ENCODE data around the gene NUDT22. TPM values are rescaled to one million over a fixed set of nuclear protein-coding genes. Genes with fewer than 3 reads are reported as not detected.
A peak's percentile ranks its signal among the peaks of the same experiment; 100 is the strongest.

NUDT22 gene
- total RNA-seq, 2 experiments from 2014 or later = 86.7 to 91.6 TPM

DNA sequence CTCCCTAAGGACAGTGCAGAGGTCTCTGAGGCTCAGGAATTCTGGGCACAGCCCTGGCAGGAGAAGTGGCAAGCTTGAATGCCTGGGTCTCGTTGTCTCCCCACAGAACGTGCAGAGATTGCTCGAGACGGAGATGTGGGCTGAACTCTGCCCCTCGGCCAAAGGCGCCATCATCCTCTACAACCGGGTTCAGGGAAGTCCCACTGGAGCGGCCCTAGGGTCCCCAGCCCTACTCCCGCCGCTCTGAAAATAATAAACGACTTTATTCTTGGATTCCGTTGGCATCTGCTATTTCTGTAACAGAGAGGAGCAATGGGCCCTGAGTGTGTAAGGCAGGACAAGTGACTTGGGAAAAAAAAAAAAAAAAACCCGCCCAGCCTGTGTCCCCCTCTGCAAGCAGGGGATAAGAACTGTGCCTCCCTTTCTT, 3.7 kb downstream of the NUDT22 start:
- DNase-seq (no peak), ATAC-seq (no peak)
- ChIA-PET CTCF (interaction anchor here (0.8 to 5.9 kb wide), 5 partner anchors 14 to 75 kb away, joined by 3 to 40 read pairs (median 6); partner anchors contain the start of genes CATSPERZ and FERMT3), POLR2A (interaction anchor here (0.6 to 2.7 kb wide), 6 partner anchors 10 to 1638 kb away, joined by 3 to 14 read pairs (median 4); partner anchors contain the start of genes FERMT3, FKBP2 and TUT1)
- peak overlapping the region; percentile 87 for H3K4me3 Mint-ChIP-seq
- peaks cover 21% of the 10 kb centered on the region for H3K36me3 Mint-ChIP-seq (ENCODE audit: low read depth)
- no peaks in the 10 kb centered on the region for H3K27me3 Mint-ChIP-seq (ENCODE audit: low read depth)
- peaks cover 60% of the 10 kb centered on the region for H3K4me1 Mint-ChIP-seq (ENCODE audit: low read depth)
- no peaks in the 10 kb centered on the region for H3K9me3 Mint-ChIP-seq (ENCODE audit: insufficient read depth)
- peak overlapping the region; percentile 91 for H3K27ac Mint-ChIP-seq

DNA sequence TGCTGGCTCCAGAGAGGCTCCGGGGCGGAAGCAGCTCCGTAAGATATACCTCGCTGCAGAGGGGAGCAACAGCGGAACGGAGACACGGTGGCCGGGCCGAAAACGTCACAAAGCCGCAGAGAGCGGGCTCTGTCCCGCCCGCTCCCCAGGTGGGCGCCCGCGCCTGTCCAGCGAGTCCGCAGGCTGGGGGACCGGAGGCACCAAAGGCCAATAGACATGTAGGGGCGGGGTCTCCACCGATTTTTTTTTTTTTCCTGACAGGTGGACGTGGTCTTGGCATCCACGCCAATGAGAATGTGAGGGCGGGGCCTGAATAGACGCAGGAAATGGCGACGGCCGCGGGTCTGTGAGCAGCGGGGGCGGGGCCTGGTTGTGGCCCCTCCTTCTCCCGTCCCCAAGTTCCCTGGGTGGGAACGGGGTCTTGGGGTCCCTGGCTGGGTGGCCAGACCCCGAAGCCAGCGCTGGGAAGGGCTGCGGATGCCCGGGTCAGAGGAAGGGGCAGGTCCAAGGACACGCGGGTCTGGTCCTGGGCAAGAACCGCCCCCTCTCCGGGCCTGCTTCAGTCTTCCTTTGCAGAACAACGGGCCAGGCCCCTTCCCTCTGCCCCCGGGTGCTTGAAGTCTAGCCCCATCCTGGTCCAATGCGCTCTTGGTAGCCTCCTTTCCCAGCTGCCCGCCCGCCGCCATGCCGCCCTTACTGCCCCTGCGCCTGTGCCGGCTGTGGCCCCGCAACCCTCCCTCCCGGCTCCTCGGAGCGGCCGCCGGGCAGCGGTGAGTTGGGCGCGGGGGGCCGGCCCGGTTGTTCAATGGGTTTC, 4.3 kb downstream of the NUDT22 start, which contains the start of gene DNAJC4:
TSS of gene DNAJC4 (plus strand) at position 378 of the 814 bp plus-strand sequence. CDS start at position 685, 307 bp downstream.
- Mint-ChIP-seq H3K4me1 (ENCODE audit: low read depth) (peaks cover 59% of the 10 kb centered on the region), H3K4me3 (peak within 1 kb of the TSS; percentile 87), H3K27me3 (ENCODE audit: low read depth) (no peaks in the 10 kb centered on the region), H3K9me3 (ENCODE audit: insufficient read depth) (no peaks in the 10 kb centered on the region), H3K27ac (peak within 1 kb of the TSS; percentile 91), H3K36me3 (ENCODE audit: low read depth) (peaks cover 24% of the 10 kb centered on the region)
- ChIA-PET POLR2A (interaction anchor here (0.6 to 2.7 kb wide), 6 partner anchors 10 to 1639 kb away, joined by 3 to 14 read pairs (median 4); partner anchors contain the start of genes FERMT3, FKBP2 and TUT1), CTCF (interaction anchor here (0.8 to 5.9 kb wide), 6 partner anchors 10 to 74 kb away, joined by 3 to 40 read pairs (median 5); partner anchors contain the start of genes CATSPERZ and FERMT3)
- ATAC-seq (peak; percentile 52), DNase-seq (peak; percentile 94)

DNA sequence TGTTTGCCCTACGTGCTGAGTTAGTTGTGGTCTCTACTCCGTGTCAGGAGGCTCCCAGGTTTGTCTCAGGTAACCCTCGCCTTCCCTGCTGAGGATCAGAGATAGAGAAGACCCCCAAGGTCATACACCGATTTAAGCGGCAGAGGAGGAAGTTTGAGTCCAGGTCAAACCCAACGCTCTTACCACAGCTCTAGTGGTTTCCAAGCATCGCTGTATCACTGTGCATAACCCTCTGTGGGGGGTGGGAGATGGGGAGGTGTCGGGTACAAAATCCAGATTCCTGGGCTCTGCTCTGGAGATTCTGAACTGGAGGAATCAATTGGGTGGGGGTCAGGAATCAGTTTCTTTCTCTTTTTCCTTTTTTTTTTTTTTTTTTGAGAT, 4.9 kb downstream of the NUDT22 start:
- Mint-ChIP-seq H3K4me3 (peak overlapping the region; percentile 87), H3K27me3 (ENCODE audit: low read depth) (no peaks in the 10 kb centered on the region), H3K4me1 (ENCODE audit: low read depth) (peaks cover 63% of the 10 kb centered on the region), H3K9me3 (ENCODE audit: insufficient read depth) (no peaks in the 10 kb centered on the region), H3K27ac (peak overlapping the region; percentile 91), H3K36me3 (ENCODE audit: low read depth) (peaks cover 26% of the 10 kb centered on the region)
- ATAC-seq = no peak
- ChIA-PET POLR2A (interaction anchor here (1.0 to 2.7 kb wide), 3 partner anchors 9 to 24 kb away, joined by 3 to 14 read pairs (median 4); partner anchors contain the start of genes FERMT3 and FKBP2), CTCF (interaction anchor here (1.0 to 5.9 kb wide), 7 partner anchors 9 to 74 kb away, joined by 3 to 40 read pairs (median 3); partner anchors contain the start of genes FERMT3 and FKBP2)
- DNase-seq = no peak

DNA sequence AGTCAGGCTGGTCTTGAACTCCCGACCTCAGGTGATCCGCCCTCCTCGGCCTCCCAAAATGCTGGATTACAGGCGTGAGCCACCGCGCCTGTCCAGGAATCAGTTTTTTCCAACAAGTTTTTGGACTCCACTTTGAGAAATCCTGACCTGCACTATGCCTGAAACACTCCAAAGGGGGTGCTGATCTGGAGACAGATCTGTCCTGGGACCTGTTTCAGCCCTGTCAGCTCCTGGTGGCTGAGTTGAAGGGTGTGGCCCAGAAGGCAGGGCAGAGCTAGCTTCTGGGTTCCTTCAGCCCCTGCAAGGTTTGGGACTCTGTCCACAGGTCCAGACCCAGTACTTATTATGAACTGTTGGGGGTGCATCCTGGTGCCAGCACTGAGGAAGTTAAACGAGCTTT, 5.5 kb downstream of the NUDT22 start:
- no peaks in the 10 kb centered on the region for H3K9me3 Mint-ChIP-seq (ENCODE audit: insufficient read depth)
- DNase-seq (no peak), ATAC-seq (no peak)
- H3K4me3 Mint-ChIP-seq = peak overlapping the region; percentile 87
- ChIA-PET POLR2A (interaction anchor here (1.0 to 2.7 kb wide), 3 partner anchors 8 to 86 kb away, joined by 3 to 14 read pairs (median 6); partner anchors contain the start of genes FERMT3, PRDX5 and TRMT112), CTCF (interaction anchor here (0.9 to 5.9 kb wide), 6 partner anchors 10 to 1150 kb away, joined by 3 to 40 read pairs (median 3); partner anchors contain the start of genes FERMT3 and FKBP2)
- H3K27ac Mint-ChIP-seq = peak overlapping the region; percentile 91
- no peaks in the 10 kb centered on the region for H3K27me3 Mint-ChIP-seq (ENCODE audit: low read depth)
- peaks cover 65% of the 10 kb centered on the region for H3K4me1 Mint-ChIP-seq (ENCODE audit: low read depth)
- peaks cover 26% of the 10 kb centered on the region for H3K36me3 Mint-ChIP-seq (ENCODE audit: low read depth)

DNA sequence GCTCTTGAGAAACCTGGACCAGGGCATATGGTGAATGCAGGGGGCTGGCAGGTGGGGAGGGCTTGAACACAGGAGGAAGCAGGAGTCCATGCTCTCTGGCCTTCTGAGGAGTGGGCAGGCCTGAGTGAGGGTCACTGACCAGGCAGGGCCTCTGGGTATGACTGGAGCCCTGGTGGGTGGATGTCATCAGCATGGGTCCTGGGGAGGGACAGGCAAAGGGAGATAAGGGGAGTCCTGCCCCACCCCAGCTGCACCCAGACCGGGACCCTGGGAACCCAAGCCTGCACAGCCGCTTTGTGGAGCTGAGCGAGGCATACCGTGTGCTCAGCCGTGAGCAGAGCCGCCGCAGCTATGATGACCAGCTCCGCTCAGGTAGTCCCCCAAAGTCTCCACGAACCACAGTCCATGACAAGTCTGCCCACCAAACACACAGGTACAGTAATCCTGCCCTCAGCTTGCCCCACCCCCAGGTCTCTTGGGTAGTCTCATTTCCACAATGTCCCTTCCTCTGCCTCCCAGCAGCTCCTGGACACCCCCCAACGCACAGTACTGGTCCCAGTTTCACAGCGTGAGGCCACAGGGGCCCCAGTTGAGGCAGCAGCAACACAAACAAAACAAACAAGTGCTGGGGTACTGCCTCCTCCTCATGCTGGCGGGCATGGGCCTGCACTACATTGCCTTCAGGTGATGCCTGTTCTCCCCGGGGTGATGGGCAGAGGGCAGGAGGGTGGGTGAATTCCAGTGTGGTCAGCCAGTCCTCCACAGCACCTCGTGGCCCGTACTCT, 6.3 kb downstream of the NUDT22 start:
- peaks cover 59% of the 10 kb centered on the region for H3K4me1 Mint-ChIP-seq (ENCODE audit: low read depth)

DNA sequence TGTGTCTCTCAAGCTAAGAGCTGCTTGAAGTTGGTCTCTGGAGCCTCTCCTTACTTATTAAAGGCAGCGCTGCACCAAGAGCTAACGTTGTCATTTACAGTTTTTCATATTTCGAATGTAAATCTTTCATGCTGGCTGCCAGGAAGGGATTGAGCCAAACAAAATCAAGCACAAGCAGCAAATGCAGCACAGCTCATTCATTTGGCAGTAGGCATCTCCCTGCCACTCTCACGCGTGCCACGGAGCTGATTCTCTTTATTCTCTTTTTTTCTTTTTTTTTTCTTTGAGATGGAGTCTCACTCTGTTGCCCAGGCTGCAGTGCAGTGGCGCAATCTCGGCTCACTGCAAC, 6.9 kb downstream of the NUDT22 start:
- Mint-ChIP-seq H3K36me3 (ENCODE audit: low read depth) (peaks cover 30% of the 10 kb centered on the region), H3K9me3 (ENCODE audit: insufficient read depth) (no peaks in the 10 kb centered on the region), H3K4me3 (peak overlapping the region; percentile 31), H3K4me1 (ENCODE audit: low read depth) (peaks cover 53% of the 10 kb centered on the region), H3K27me3 (ENCODE audit: low read depth) (no peaks in the 10 kb centered on the region), H3K27ac (no peak overlapping the region)
- ATAC-seq (no peak), DNase-seq (no peak)
- ChIA-PET CTCF (interaction anchor here (0.8 to 5.9 kb wide), 4 partner anchors 10 to 72 kb away, joined by 3 to 40 read pairs (median 3); partner anchors contain the start of gene FERMT3), POLR2A (interaction anchor here (0.6 to 2.1 kb wide), 10 partner anchors 8 to 858 kb away, joined by 3 to 12 read pairs (median 4); partner anchors contain the start of genes FERMT3, FKBP2, PRDX5 and TRMT112)

More for the DNA sequence above, 6.3 kb downstream of the NUDT22 start:
- no peak for DNase-seq
- no peaks in the 10 kb centered on the region for H3K27me3 Mint-ChIP-seq (ENCODE audit: low read depth)
- peak overlapping the region; percentile 87 for H3K4me3 Mint-ChIP-seq
- ChIA-PET CTCF (interaction anchor here (0.8 to 5.9 kb wide), 7 partner anchors 9 to 1150 kb away, joined by 3 to 40 read pairs (median 3); partner anchors contain the start of genes FERMT3 and FKBP2), POLR2A (interaction anchor here (0.6 to 2.1 kb wide), 10 partner anchors 7 to 859 kb away, joined by 3 to 12 read pairs (median 4); partner anchors contain the start of genes FERMT3, FKBP2, PRDX5 and TRMT112)
- no peaks in the 10 kb centered on the region for H3K9me3 Mint-ChIP-seq (ENCODE audit: insufficient read depth)
- no peak for ATAC-seq
- H3K36me3 Mint-ChIP-seq (ENCODE audit: low read depth) = peaks cover 28% of the 10 kb centered on the region
- H3K27ac Mint-ChIP-seq = peak overlapping the region; percentile 91

DNA sequence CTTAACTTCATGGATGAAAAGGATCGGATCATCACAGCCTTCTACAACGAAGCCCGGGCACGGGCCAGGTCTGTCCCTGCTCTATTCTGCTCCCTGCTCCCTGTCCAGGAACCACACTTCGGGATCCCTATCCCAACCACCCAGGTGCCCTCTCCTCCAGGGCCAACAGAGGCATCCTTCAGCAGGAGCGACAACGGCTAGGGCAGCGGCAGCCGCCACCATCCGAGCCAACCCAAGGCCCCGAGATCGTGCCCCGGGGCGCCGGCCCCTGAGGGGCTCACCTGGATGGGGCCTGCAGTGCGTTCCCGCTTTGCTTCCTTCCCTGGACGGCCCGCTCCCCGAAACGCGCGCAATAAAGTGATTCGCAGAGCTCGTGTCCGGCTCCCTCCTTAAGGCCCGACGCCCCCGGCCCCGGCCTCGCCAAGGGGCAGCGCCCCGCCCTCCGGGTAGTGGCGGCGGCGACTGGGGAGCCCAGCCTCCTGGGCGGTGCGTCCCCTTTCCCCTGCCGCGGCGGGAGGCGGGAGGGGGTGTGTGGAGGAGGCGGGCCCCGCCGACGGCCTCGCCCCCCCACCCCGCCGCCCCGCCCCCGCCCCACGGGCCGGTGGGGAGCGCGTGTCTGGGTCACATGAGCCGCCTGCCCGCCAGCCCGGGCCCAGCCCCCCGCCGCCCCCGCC, 8.0 kb downstream of the NUDT22 start, which contains the start of gene VEGFB:
TSS of gene VEGFB (plus strand) at position 672 of the 674 bp plus-strand sequence. CDS start 250 bp downstream, outside the sequence.
- CTCF ChIA-PET = interaction anchor here (1.5 to 5.9 kb wide), 2 partner anchors 9 to 28 kb away, joined by 3 to 40 read pairs; partner anchors contain the start of gene FERMT3
- POLR2A ChIA-PET = interaction anchor here (2.1 kb wide), 1 partner anchor 27 kb away, joined by 12 read pairs; the partner anchor contains the start of gene FERMT3
- ATAC-seq (peak; percentile 50), DNase-seq (peak; percentile 75)
- no peaks in the 10 kb centered on the region for H3K9me3 Mint-ChIP-seq (ENCODE audit: insufficient read depth)
- peaks cover 48% of the 10 kb centered on the region for H3K4me1 Mint-ChIP-seq (ENCODE audit: low read depth)
- peak within 1 kb of the TSS; percentile 81 for H3K27ac Mint-ChIP-seq
- H3K27me3 Mint-ChIP-seq (ENCODE audit: low read depth) = no peaks in the 10 kb centered on the region
- peaks cover 38% of the 10 kb centered on the region for H3K36me3 Mint-ChIP-seq (ENCODE audit: low read depth)
- H3K4me3 Mint-ChIP-seq = peak within 1 kb of the TSS; percentile 91

DNA sequence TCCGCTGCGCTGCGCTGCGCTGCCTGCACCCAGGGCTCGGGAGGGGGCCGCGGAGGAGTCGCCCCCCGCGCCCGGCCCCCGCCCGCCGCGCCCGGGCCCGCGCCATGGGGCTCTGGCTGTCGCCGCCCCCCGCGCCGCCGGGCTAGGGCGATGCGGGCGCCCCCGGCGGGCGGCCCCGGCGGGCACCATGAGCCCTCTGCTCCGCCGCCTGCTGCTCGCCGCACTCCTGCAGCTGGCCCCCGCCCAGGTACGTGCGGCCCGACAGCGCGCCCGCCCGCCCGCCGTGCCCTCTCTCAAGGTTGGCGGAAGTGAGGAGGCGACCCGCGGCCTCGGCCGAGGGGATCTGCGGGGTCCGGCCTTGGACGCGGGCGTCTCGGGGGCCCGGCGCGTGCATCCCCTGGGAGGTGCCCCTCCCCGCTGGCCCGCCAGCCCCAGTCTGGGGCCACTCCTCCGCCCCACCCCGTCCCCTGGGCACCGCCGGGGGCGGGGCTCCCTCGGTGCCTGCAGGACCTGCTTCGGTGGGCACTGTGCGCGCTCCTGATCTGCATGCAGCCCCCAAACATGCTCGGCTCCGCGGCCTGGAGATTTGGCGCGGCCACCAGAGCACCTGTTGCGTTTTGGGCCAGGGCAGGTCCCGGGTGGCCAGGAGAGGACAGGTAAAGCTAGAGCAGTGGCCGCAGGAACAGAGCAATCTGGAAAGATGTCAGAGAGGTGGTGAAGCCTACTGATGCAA, 8.7 kb downstream of the NUDT22 start:
- ChIA-PET POLR2A (interaction anchor here (1.2 kb wide), 1 partner anchor 27 kb away, joined by 4 read pairs; no protein-coding TSS in a partner anchor), CTCF (interaction anchor here (1.9 kb wide), 1 partner anchor 8 kb away, joined by 6 read pairs; the partner anchor contains the start of genes NUDT22 and TRPT1)
- Mint-ChIP-seq H3K4me3 (peak overlapping the region; percentile 91), H3K36me3 (ENCODE audit: low read depth) (peaks cover 33% of the 10 kb centered on the region), H3K27me3 (ENCODE audit: low read depth) (no peaks in the 10 kb centered on the region), H3K4me1 (ENCODE audit: low read depth) (peaks cover 45% of the 10 kb centered on the region), H3K27ac (peak overlapping the region; percentile 81), H3K9me3 (ENCODE audit: insufficient read depth) (no peaks in the 10 kb centered on the region)
- DNase-seq (peak; percentile 62), ATAC-seq (peak; percentile 52)

DNA sequence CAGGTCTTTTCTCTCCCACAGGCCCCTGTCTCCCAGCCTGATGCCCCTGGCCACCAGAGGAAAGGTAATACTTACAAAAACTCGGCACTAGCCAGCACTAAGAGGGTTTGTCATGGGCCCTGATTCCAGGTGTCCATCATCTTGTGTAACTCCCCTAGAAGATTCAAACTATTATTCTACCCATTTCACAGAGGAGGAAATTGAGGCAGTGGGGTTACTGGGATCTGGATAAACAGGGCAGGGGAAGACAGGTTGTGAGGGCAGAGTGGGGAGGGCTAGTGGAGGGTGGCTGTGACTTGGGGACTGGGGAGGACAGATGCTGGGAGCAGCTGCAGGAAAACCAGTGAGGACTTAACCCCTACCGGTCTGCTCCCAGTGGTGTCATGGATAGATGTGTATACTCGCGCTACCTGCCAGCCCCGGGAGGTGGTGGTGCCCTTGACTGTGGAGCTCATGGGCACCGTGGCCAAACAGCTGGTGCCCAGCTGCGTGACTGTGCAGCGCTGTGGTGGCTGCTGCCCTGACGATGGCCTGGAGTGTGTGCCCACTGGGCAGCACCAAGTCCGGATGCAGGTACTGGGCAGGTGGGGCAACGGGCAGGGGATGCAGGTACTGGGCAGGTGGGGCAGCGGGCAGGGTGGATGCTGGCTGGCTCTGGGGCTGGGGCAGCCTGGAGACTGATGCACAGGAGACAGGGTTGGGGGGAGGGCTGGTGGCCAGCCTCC, 9.5 kb downstream of the NUDT22 start:
- no peaks in the 10 kb centered on the region for H3K27me3 Mint-ChIP-seq (ENCODE audit: low read depth)
- DNase-seq (no peak), ATAC-seq (no peak)
- ChIA-PET CTCF (interaction anchor here (0.6 to 1.9 kb wide), 4 partner anchors 9 to 69 kb away, joined by 3 to 6 read pairs (median 4); partner anchors contain the start of genes NUDT22 and TRPT1), POLR2A (interaction anchor here (1.0 to 1.2 kb wide), 2 partner anchors 9 to 28 kb away, joined by 4 read pairs; partner anchors contain the start of genes NUDT22 and TRPT1)
- H3K27ac Mint-ChIP-seq = peak overlapping the region; percentile 81
- no peaks in the 10 kb centered on the region for H3K9me3 Mint-ChIP-seq (ENCODE audit: insufficient read depth)
- H3K36me3 Mint-ChIP-seq (ENCODE audit: low read depth) = peaks cover 34% of the 10 kb centered on the region
- peaks cover 50% of the 10 kb centered on the region for H3K4me1 Mint-ChIP-seq (ENCODE audit: low read depth)
- peak overlapping the region; percentile 91 for H3K4me3 Mint-ChIP-seq
